SW480 (cell line): Measurements from ENCODE around the gene ABCF2.

Experiments
- DNase-seq: peaks from one replicate; pipeline ENCODE4 v3.0.0-alpha.2; 2016; ENCODE audit warnings: low spot score

ABCF2 gene

GRCh38 chr7:151226875-151227782 is at the start of gene ABCF2:
Gene ABCF2 (minus strand): TSS chr7:151227205. CDS start chr7:151226458, 747 bp downstream.
- peak; percentile 96 for DNase-seq

- DNase-seq = no peak
These were observed 49.0 kb upstream of the ABCF2 start for GRCh38 chr7:151275813-151276577.

DNA sequence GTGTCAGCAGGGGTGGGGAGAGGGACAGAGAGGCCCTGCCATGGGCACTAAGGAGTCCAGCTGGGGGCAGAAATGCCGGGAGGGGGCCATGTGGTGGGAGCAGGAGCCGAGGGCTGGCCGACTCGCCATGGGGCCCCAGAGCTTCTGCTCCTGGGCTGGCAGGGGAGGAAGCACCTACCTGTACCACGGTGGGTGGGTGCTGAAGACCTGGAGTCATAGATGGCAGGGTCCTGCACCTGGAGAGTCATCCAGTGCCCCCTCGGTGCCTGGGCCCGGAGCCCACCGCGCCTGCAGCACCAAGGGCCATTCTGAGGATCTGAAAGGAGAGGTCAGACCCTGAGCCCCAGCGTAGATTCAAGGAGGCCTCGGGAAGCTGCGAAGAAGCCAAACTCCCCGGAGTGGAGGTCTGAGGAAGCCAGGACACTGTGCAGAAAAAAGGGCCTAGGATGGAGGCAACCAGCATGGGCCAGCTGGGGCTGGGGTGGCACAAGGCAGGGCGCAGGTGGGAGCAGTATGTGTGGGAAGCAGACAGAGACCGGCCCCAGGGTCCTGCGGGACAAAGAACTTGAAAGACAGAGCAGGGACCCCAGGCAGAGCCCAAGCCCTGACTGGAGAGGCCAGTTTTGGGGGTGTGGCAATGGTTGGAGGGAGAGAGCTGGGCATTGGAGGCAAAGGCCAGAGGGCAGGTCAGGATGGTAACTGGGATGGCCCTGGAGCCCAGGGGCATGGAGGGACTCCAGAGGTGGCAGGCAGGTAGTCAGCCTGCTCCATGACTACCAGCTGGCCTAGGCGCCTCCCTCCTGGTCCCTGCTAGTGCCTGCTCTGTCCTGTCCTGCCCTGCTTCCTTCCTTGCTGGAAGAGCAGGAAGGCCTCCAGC is 48.2 kb upstream of the ABCF2 start:
- no peak for DNase-seq

- DNase-seq = no peak
These were observed 47.4 kb upstream of the ABCF2 start for GRCh38 chr7:151274396-151274795.

GRCh38 chr7:151273651-151274390 is 46.8 kb upstream of the ABCF2 start:
- DNase-seq = no peak

GRCh38 chr7:151272877-151273276 is 45.9 kb upstream of the ABCF2 start:
- DNase-seq = no peak

GRCh38 chr7:151272405-151272804 is 45.4 kb upstream of the ABCF2 start:
- DNase-seq = no peak

- DNase-seq = no peak
These were observed 44.8 kb upstream of the ABCF2 start for GRCh38 chr7:151271699-151272355.

DNA sequence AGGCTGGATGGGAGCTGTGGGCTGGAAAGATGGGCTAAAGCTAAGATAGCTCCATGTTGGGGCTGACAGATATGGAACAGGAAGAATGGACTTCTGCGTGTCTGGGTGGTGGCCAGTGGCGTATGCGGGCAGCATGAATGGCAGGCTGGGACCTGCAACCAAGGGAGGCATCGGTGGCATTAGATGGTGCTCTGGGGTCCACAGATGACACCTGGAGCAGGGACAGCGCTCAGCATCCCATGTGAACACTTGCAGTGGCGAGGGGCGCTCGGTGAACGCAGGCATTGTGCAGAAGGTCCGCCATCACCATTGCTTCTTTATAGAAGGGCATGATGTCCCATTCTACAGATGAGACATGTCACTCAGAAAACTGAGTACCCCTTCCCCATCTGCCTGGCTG is 42.5 kb upstream of the ABCF2 start:
- DNase-seq = no peak

DNA sequence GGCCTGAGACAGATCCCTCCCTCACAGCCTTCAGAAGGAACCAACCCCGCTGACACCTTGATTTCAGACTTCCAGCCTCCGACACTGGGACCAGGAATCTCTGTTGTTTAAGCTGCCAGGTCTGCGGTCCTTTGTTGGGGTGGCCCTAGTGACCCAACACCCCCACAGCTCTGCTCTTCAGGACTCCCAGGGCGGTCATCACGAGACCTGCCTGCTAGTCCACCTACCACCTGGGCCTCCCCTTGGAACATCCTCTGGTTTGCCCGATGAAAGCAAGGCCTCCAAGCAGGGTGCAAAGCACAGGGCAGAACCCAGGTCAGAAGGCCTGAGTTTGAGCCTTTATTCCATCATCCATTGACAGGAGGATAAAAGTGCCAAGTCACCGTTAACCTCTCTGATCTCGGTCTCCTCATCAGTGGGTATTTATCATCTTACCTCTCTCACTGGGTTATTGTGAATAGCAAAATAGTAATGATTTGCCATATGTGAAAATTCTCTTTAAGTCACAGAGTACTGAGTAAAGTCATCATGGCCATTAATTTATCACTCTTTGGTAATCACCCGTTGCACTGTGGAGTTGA is 38.4 kb upstream of the ABCF2 start:
- DNase-seq = no peak

DNA sequence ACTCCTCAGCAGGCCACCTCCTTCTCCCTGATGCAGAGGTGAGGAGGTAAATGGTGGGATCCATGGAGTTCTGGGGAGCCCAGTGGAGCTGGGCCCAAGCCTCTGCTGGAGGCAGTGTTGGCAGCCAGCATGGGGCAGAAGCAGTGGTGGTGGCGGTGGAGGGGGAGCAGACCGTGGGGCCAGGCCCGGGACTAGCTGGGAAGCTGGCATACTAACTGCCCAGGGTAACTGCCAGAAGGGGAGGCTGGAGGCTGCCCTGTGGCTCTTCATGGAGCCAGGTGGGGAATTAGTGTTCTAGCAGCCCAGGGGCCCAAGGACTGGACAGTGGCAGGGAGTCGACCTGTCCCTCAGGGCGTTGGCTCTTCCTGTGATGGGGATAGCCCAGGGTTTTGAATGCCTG is 37.6 kb upstream of the ABCF2 start:
- DNase-seq = no peak

DNA sequence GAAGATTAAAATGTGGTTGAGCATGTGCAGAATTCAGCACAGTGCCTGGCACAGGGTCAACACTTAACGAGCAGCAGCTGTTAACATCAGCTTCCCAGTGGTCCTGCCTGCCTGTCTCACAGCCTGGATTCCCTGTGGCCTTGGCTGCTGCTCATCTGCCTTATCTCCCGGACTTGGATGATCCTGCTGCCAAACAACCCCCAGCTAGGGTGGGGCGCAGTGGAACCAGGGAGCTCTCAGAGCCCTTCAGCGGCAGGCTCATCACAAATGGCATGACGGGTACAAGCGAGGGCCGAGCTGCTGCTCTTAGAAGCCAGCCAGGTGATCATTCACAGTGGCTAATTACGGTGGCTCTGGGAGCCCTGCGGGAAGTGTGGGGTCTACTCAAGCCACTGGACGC is 34.5 kb upstream of the ABCF2 start:
- DNase-seq = no peak

DNA sequence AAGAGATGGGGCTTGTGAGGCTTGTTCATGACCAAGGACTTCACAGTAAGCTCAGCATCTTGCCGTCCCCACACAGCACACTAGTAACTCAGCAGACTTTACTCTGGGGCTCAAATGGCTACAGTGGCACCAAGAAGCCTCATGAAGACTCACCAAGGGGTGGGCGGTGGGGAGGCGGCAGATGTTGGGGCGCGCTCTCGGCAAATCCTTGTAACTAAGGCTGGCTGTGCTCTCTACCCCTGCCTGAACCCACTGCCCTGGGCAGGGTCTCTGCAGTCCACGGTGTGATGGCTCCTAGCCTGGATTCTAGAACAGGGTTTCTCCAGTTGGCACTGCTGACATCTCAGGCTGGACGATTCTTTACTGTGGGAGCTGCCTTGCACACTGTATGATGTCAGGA is 33.9 kb upstream of the ABCF2 start:
- no peak for DNase-seq

DNA sequence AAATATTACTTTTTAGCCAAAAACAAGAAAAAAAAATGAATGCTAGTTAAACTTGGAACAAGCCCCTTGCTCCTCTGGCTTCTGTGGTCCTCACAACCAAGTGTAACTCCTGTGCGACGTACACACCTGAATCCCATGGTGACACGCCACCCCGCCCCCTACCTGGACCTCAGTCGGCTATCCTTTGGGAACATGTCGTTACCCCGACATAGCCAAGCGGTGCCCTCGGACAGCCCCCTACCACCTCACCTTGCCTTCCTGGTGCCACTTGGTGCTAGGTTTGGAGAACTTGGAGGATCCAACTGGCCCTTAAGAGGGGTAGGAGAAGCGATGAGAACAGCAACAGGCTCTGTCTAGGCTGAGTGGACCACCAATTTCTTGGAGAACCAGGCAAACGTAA is 33.5 kb upstream of the ABCF2 start:
- no peak for DNase-seq

DNA sequence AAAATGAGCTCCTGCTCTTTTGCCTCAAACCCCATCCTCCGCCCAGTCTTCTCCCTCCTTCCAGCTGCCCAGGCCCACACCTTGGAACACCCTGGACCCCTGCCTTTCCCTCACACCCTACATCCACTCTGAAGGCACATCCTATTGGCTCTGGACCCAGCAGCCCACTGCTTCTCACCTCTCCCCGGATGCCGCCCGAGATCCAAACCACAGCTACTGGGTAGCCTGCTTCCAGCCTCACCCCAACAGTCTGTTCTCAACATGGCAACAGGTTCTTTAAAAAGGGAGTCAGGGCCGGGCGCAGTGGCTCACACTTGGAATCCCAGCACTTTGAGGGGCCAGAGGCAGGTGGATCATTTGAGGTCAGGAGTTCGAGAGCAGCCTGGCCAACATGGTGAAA is 31.0 kb upstream of the ABCF2 start:
- DNase-seq = no peak

DNA sequence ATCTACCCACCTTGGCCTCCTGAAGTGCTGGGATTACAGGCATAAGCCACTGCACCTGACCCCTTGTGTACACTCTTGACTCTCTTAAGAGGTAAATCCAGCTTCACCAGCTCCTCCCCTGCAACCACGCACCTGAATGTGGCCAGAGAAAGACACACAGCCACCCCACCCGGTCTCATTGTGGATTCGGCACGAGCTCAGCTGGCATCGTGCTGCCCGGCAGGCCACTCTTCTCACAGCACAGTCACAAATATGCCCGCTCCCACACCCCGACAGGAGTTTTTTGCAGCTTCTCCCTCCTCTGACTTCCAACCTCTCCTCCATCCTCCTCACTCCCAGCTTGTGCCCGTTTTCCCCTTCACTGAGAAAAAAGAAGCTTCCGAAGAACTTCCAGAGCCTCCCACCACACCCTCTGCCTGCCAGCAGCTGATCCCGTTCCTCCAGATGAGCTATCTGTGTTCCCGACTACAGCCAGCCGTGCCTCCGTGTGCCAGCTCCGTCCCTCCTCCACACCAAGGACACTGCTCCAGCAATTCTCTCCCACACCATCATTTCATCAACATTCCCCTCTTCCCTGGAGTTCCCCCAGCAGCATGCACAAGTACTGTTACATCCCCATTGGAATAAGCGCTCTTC is 29.5 kb upstream of the ABCF2 start:
- DNase-seq = no peak

DNA sequence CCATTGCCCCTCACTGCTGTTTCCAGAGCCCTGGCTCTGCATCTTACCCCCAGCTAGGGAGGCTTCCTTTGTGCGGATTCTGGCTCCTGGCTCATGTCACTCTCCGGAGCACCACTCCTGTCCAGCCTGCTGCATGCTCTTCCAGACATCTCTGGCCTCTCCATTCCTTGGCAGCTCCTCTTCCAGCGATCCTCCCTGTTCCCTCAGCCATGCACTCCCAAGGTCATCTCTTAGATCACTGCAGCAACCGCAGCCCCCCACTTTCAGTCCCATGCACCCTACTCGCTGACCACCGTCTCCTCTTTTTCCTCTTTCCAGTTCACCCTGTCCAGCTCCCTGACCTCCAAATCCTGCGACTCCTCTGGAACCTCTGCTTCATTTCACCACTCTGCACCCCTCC is 28.4 kb upstream of the ABCF2 start:
- no peak for DNase-seq

- DNase-seq = no peak
These were observed 27.8 kb upstream of the ABCF2 start for GRCh38 chr7:151254851-151255250.

DNA sequence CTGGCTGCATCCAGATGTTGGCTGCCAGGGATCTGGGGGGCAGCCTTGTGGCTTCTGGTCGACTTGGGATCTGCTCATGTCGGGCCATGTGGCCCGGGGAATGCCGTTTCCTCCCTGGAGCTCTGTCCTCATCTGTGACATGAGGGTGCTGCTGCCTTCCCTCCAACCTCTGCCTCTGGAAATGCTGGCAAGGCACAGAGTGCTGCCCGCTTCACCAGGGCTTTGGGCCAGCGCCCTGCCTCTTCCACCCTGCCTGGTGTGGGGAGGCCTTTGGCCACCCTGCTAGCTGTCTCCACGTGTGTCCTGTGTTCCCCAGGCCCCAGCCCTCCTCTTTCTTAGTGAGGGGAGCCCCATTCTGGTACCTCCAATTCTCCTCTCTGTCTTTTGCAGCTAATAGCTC is 27.3 kb upstream of the ABCF2 start:
- DNase-seq = no peak
